GM21619 (cell line): ENCODE data around the gene CSF3R.
A peak's percentile ranks its signal among the peaks of the same experiment; 100 is the strongest.
"Not testable (repeated sequence)": the region's sequence is repeated elsewhere in the genome, so short reads cannot be mapped to it uniquely, and the experiment has no call there.

ENCODE experiments used
- ATAC-seq: cut with Tn5 transposase; IDR thresholded peaks from one replicate; pipeline ENCODE4 v1.9.1; 2021; ENCODE audit not compliant: unreplicated experiment

Gene CSF3R

GRCh38 chr1:36484099-36484498, 1.4 kb upstream of the CSF3R start:
- no peak for ATAC-seq

- ATAC-seq: no peak
Observed at GRCh38 chr1:36481771-36482723, 666 bp downstream of the CSF3R start.

- ATAC-seq: no peak
Observed at GRCh38 chr1:36481091-36481490, 1.6 kb downstream of the CSF3R start.

GRCh38 chr1:36480161-36480560, 2.6 kb downstream of the CSF3R start:
- no peak for ATAC-seq

GRCh38 chr1:36479505-36480051, 3.1 kb downstream of the CSF3R start:
- ATAC-seq: no peak

GRCh38 chr1:36477615-36478014, 5.1 kb downstream of the CSF3R start:
- not testable (repeated sequence) for ATAC-seq

- no peak for ATAC-seq
Observed at GRCh38 chr1:36476945-36477344, 5.8 kb downstream of the CSF3R start.

- ATAC-seq: no peak
Observed at GRCh38 chr1:36475910-36476604, 6.7 kb downstream of the CSF3R start.

GRCh38 chr1:36475341-36475740, 7.4 kb downstream of the CSF3R start:
- no peak for ATAC-seq

- ATAC-seq: no peak
Observed at GRCh38 chr1:36472656-36473055, 10.1 kb downstream of the CSF3R start.

GRCh38 chr1:36471830-36472641, 10.7 kb downstream of the CSF3R start:
- ATAC-seq: no peak

GRCh38 chr1:36469163-36469562, 13.6 kb downstream of the CSF3R start:
- ATAC-seq: no peak

GRCh38 chr1:36467700-36468455, 14.8 kb downstream of the CSF3R start:
- ATAC-seq: no peak

- no peak for ATAC-seq
Observed at GRCh38 chr1:36467027-36467410, 15.7 kb downstream of the CSF3R start.

GRCh38 chr1:36466370-36467026, 16.2 kb downstream of the CSF3R start:
- no peak for ATAC-seq

GRCh38 chr1:36465731-36466369, 16.9 kb downstream of the CSF3R start:
- ATAC-seq: no peak

- ATAC-seq: peak; percentile 36
Observed at GRCh38 chr1:36464605-36465393, 17.9 kb downstream of the CSF3R start.

- peak; percentile 97 for ATAC-seq
Observed at GRCh38 chr1:36463803-36464604, 18.7 kb downstream of the CSF3R start, which contains the start of gene MRPS15. TSS of gene MRPS15 (minus strand) at chr1:36464384. CDS start at chr1:36464275, 109 bp downstream.
